HCT116 (cell line): ENCODE results near the gene TAL1. TPM values are rescaled to one million over a fixed set of nuclear protein-coding genes. Genes with fewer than 3 reads are reported as not detected.

Experiments used
- ATAC-seq: fragments of 200-7000 bp; cut with Tn5 transposase; 2 replicates; pipeline ENCODE4 v1.9.1; 2020; ENCODE audit warnings: mild to moderate bottlenecking, moderate library complexity
- BruUV-seq: library from RNA; stranded (reverse); fragments of 400-500 nt; replicated peaks from 2 replicates; lab custom pipeline; 2021; lab: Mats Ljungman, UMichigan
- CTCF ChIA-PET: fragments of 300-600 bp; sonication (Branson Sonifier 250); formaldehyde crosslinking; loops from one replicate; lab custom pipeline; 2021; ENCODE audit warnings: antibody characterized with exemption; lab: Charles Lee
- POLR2A ChIA-PET: fragments of 300-600, 350-600 bp; sonication (Branson Sonifier 250); formaldehyde crosslinking; loops from one replicate; lab custom pipeline; 2021; ENCODE audit warnings: antibody characterized with exemption; lab: Charles Lee
- RAD21 ChIA-PET, 2 experiments: fragments of 300-600 bp; sonication (Branson Sonifier 250); formaldehyde crosslinking; loops; one replicate each; lab custom pipeline; 2023; ENCODE audit warnings: low total read pairs in 2 of 2; ENCODE audit not compliant: uncharacterized antibody in 2 of 2, unreplicated experiment in 2 of 2, low non-redundant PET in 1 of 2; lab: Charles Lee
- DNase-seq: peaks from one replicate; pipeline ENCODE4 v3.0.0-alpha.2; 2010; ENCODE audit warnings: low read depth, low spot score
- H2AFZ ChIP-seq: fragments of 200-600 bp; shearing (Covaris generic), sonication (generic); 2 replicates; pipeline ENCODE4 v1.6.1; 2017; ENCODE audit warnings: low read depth, mixed run types, mixed read lengths, antibody characterized with exemption, low read length; ENCODE audit not compliant: poor library complexity, severe bottlenecking
- H3K27ac ChIP-seq: 2 replicates; pipeline ENCODE4 v1.5.1; 2012; ENCODE audit warnings: low read depth, low read length
- H3K27me3 ChIP-seq: fragments of 200-600 bp; sonication (generic); 2 replicates; pipeline ENCODE4 v1.6.1; 2016; ENCODE audit warnings: mixed run types, low read length, mixed read lengths; ENCODE audit not compliant: insufficient read depth
- H3K36me3 ChIP-seq, 2 experiments: fragments of 200-500 bp in 1 of 2; fragments of 200-600 bp in 1 of 2; sonication (Bioruptor generic) in 1 of 2; sonication (generic) in 1 of 2; 2 replicates each; pipeline versions ENCODE4 v1.5.1 to v1.6.1; 2014 to 2016; ENCODE audit warnings: low read length in 2 of 2, inconsistent platforms in 1 of 2, mixed read lengths in 1 of 2, mixed run types in 1 of 2; ENCODE audit not compliant: insufficient read depth in 2 of 2, control insufficient read depth in 1 of 2
- H3K4me1 ChIP-seq, 2 experiments: fragments of 200-600 bp in 1 of 2; sonication (generic) in 1 of 2; 2 replicates each; pipeline versions ENCODE4 v1.5.1 to v1.6.1; 2012 to 2017; ENCODE audit warnings: low read length in 2 of 2, inconsistent platforms in 1 of 2, mild to moderate bottlenecking in 1 of 2, mixed read lengths in 1 of 2, mixed run types in 1 of 2, moderate library complexity in 1 of 2; ENCODE audit not compliant: insufficient read depth in 2 of 2, control insufficient read depth in 1 of 2
- H3K4me2 ChIP-seq: fragments of 200-600 bp; sonication (generic); 2 replicates; pipeline ENCODE4 v1.6.1; 2017; ENCODE audit warnings: mixed run types, low read length, mixed read lengths
- H3K4me3 ChIP-seq, 2 experiments: fragments of 200-600 bp in 1 of 2; sonication (generic) in 1 of 2; replicated peaks in 1 of 2; 2 replicates each; pipeline ENCODE4 v1.5.1; 2011 to 2016; ENCODE audit warnings: low read length in 2 of 2, control low read depth in 1 of 2, low read depth in 1 of 2, mild to moderate bottlenecking in 1 of 2, mixed read lengths in 1 of 2, mixed run types in 1 of 2
- H3K79me2 ChIP-seq: fragments of 200-600 bp; sonication (generic); 2 replicates; pipeline ENCODE4 v1.6.1; 2017; ENCODE audit warnings: mild to moderate bottlenecking, mixed run types, low read length, moderate library complexity, mixed read lengths; ENCODE audit not compliant: insufficient read depth
- H3K9ac ChIP-seq: fragments of 200-600 bp; sonication (generic); 2 replicates; pipeline ENCODE4 v1.6.1; 2016; ENCODE audit warnings: low read length, mixed read lengths
- H3K9me2 ChIP-seq: fragments of 200-600 bp; sonication (generic), shearing (Covaris generic); 2 replicates; pipeline ENCODE4 v1.6.1; 2017; ENCODE audit warnings: mixed run types, mild to moderate bottlenecking, moderate library complexity; ENCODE audit not compliant: insufficient read depth
- H3K9me3 ChIP-seq, 2 experiments: fragments of 200-500 bp in 1 of 2; fragments of 200-600 bp in 1 of 2; sonication (Bioruptor generic) in 1 of 2; sonication (generic) in 1 of 2; 2 replicates each; pipeline ENCODE4 v1.6.1; 2014 to 2017; ENCODE audit warnings: low read length in 2 of 2, mixed read lengths in 2 of 2, inconsistent platforms in 1 of 2, low read depth in 1 of 2, mild to moderate bottlenecking in 1 of 2, mixed run types in 1 of 2, moderate library complexity in 1 of 2; ENCODE audit not compliant: control insufficient read depth in 1 of 2, insufficient read depth in 1 of 2
- H4K20me1 ChIP-seq: fragments of 200-600 bp; sonication (generic), shearing (Covaris generic); 2 replicates; pipeline ENCODE4 v1.6.1; 2017; ENCODE audit warnings: mixed run types, mild to moderate bottlenecking, moderate library complexity; ENCODE audit not compliant: insufficient read depth
- ATF3 ChIP-seq: IDR thresholded peaks from 2 replicates; pipeline ENCODE4 v1.6.1; 2012
- CEBPB ChIP-seq: IDR thresholded peaks from 2 replicates; pipeline ENCODE4 v1.6.1; 2012; ENCODE audit warnings: low read depth
- CTCF ChIP-seq, 3 experiments: fragments of 200-600 bp in 1 of 3; sonication (generic) in 1 of 3; IDR thresholded peaks in 2 of 3; conservative IDR thresholded peaks in 1 of 3; 2 replicates each; pipeline ENCODE4 v1.5.1; 2012 to 2017; ENCODE audit warnings: low read depth in 2 of 3, low read length in 2 of 3, antibody characterized with exemption in 1 of 3, borderline replicate concordance in 1 of 3, control low read depth in 1 of 3, mild to moderate bottlenecking in 1 of 3, mixed read lengths in 1 of 3, mixed run types in 1 of 3, moderate library complexity in 1 of 3; ENCODE audit not compliant: insufficient read depth in 1 of 3
- EZH2phosphoT487 ChIP-seq: fragments of 200-600 bp; IDR thresholded peaks from 2 replicates; pipeline ENCODE4 v1.6.1; 2018; ENCODE audit warnings: antibody characterized with exemption, borderline replicate concordance
- JUND ChIP-seq: IDR thresholded peaks from 2 replicates; pipeline ENCODE4 v1.6.1; 2012
- MAX ChIP-seq: IDR thresholded peaks from 2 replicates; pipeline ENCODE4 v1.6.1; 2012
- POLR2AphosphoS5 ChIP-seq: IDR thresholded peaks from 2 replicates; pipeline ENCODE4 v1.6.1; 2011; ENCODE audit warnings: mild to moderate bottlenecking, low read depth, low read length, moderate library complexity
- REST ChIP-seq: IDR thresholded peaks from 2 replicates; pipeline ENCODE4 v1.6.1; 2012; ENCODE audit warnings: low read depth
- SP1 ChIP-seq: IDR thresholded peaks from 2 replicates; pipeline ENCODE4 v1.6.1; 2012; ENCODE audit warnings: low read depth
- SRF ChIP-seq: IDR thresholded peaks from 2 replicates; pipeline ENCODE4 v1.6.1; 2012; ENCODE audit warnings: low read depth
- TCF7L2 ChIP-seq: IDR thresholded peaks from 2 replicates; pipeline ENCODE4 v1.7.0; 2011; ENCODE audit warnings: borderline replicate concordance, inconsistent platforms; ENCODE audit not compliant: insufficient read depth, insufficient read length; ENCODE audit errors: extremely low read depth
- YY1 ChIP-seq: IDR thresholded peaks from 2 replicates; pipeline ENCODE4 v1.6.1; 2011; ENCODE audit warnings: low read length, low read depth, moderate library complexity, mild to moderate bottlenecking; ENCODE audit not compliant: insufficient replicate concordance; ENCODE audit errors: extremely low read depth
- ZNF274 ChIP-seq: fragments of 200-500 bp; sonication (Bioruptor generic); IDR thresholded peaks from 2 replicates; pipeline ENCODE4 v1.6.1; 2014; ENCODE audit warnings: mild to moderate bottlenecking, low read depth, low read length, inconsistent platforms
- intact Hi-C: fragments of 100-400 bp; cut with micrococcal nuclease; formaldehyde crosslinking; loops from 2 replicates; pipeline ENCODE4 v1.10.0; 2022
- total RNA-seq: library from RNA; stranded (reverse); gene quantifications from one replicate; pipeline ENCODE4 v1.2.1, GENCODE V29; 2021; ENCODE audit not compliant: unreplicated experiment

Gene TAL1
- total RNA-seq, 1 experiment from 2014 or later, result 0.05 TPM

- RAD21 ChIA-PET, result interaction anchor here in 1 of 2 experiments (0.7 kb wide), 1 partner anchor 20 kb away, joined by 10 read pairs; no protein-coding TSS in a partner anchor
- POLR2A ChIA-PET, result interaction anchor here (0.9 kb wide), 1 partner anchor 129 kb away, joined by 3 read pairs; the partner anchor contains the start of gene STIL
- H2AFZ ChIP-seq, result no peak overlapping the region
- CTCF ChIA-PET, result interaction anchor here (1.6 kb wide), 1 partner anchor 8 kb away, joined by 12 read pairs; no protein-coding TSS in a partner anchor
- no TSS peak for BruUV-seq
- no peaks in the 10 kb centered on the region for H3K9me3 ChIP-seq
- DNase-seq (no peak), ATAC-seq (no peak)
- no peaks in the 10 kb centered on the region for H3K27me3 ChIP-seq
- H3K9ac ChIP-seq, result no peak overlapping the region
- H3K79me2 ChIP-seq, result no peaks in the 10 kb centered on the region
- TF ChIP-seq MAX, result no peak
- TF ChIP-seq CTCF (IDR thresholded peaks at IDR 0.05 in 2 of 3, conservative IDR thresholded peaks at IDR 0.05 in 1 of 3; ENCODE audit: borderline replicate concordance in 1 of 3, insufficient read depth in 1 of 3, low read depth in 2 of 3, low read length in 2 of 3), result no peak
- TF ChIP-seq EZH2phosphoT487, result no peak
- TF ChIP-seq ZNF274, result no peak
- no peak for TF ChIP-seq CEBPB
- no peak for TF ChIP-seq REST
- no peak for TF ChIP-seq TCF7L2
- TF ChIP-seq SP1, result no peak
- TF ChIP-seq ATF3, result no peak
- TF ChIP-seq POLR2AphosphoS5, result no peak
- TF ChIP-seq SRF, result no peak
- TF ChIP-seq YY1, result no peak
- TF ChIP-seq JUND, result no peak
- no peak overlapping the region for H3K4me3 ChIP-seq
- no peak overlapping the region for H3K27ac ChIP-seq
- H3K4me2 ChIP-seq, result no peak overlapping the region
- H4K20me1 ChIP-seq, result no peaks in the 10 kb centered on the region
- H3K4me1 ChIP-seq, result peaks cover 0 to 9% of the 10 kb centered on the region in 2 experiments; a peak in 1 of 4 replicates
- no peaks in the 10 kb centered on the region for H3K36me3 ChIP-seq
- no peaks in the 10 kb centered on the region for H3K9me2 ChIP-seq
- intact Hi-C loops, result no loop called here
Measured at GRCh38 chr1:47184822-47185677, 47.0 kb downstream of the TAL1 start.
